Measurements from ENCODE around the gene PFKP. TPM values are rescaled to one million over a fixed set of nuclear protein-coding genes. Genes with fewer than 3 reads are reported as not detected.
A peak's percentile ranks its signal among the peaks of the same experiment; 100 is the strongest.

PFKP gene
- total RNA-seq, 4 donors from 2014 or later, result 22.2 to 83.9 (median 34.0) TPM

- no peak for TF ChIP-seq CTCF (IDR thresholded peaks at IDR 0.05)
- ATAC-seq (ENCODE audit: low FRiP score), result no peak
- DNase-seq (ENCODE audit: low spot score), result no peak
Observed at GRCh38 chr10:3064423-3064822, 2.9 kb upstream of the PFKP start.

- DNase-seq (ENCODE audit: low spot score), result no peak
- no peak for TF ChIP-seq CTCF (IDR thresholded peaks at IDR 0.05)
- ATAC-seq (ENCODE audit: low FRiP score), result no peak
Observed at GRCh38 chr10:3065622-3066021, 1.7 kb upstream of the PFKP start.

- ATAC-seq (ENCODE audit: low FRiP score) (peak; percentile 23), DNase-seq (ENCODE audit: low spot score) (no peak)
- TF ChIP-seq CTCF (IDR thresholded peaks at IDR 0.05), result no peak
Observed at GRCh38 chr10:3066317-3067117, 831 bp upstream of the PFKP start.

- ATAC-seq (ENCODE audit: low FRiP score) (no peak), DNase-seq (ENCODE audit: low spot score) (no peak)
- no peak for TF ChIP-seq CTCF (IDR thresholded peaks at IDR 0.05)
Observed at GRCh38 chr10:3067859-3068179, 471 bp downstream of the PFKP start.

GRCh38 chr10:3068201-3068967, 1.0 kb downstream of the PFKP start:
- ATAC-seq (ENCODE audit: low FRiP score) (peak; percentile 46), DNase-seq (ENCODE audit: low spot score) (no peak)
- no peak for TF ChIP-seq CTCF (IDR thresholded peaks at IDR 0.05)

- DNase-seq (ENCODE audit: low spot score), result no peak
- ATAC-seq (ENCODE audit: low FRiP score), result no peak
- no peak for TF ChIP-seq CTCF (IDR thresholded peaks at IDR 0.05)
Observed at GRCh38 chr10:3068968-3069737, 1.8 kb downstream of the PFKP start.

Data from omental fat pad (tissue), 4 donors.